Astrocyte of the spinal cord (primary cell): ENCODE results near the gene NUP210.

Experiments used
- DNase-seq: peaks from one replicate; pipeline ENCODE4 v3.0.0; 2011; ENCODE audit warnings: low read depth, low spot score
- H3K4me3 ChIP-seq: 2 replicates; pipeline ENCODE4 v1.5.1; 2011; ENCODE audit warnings: low read depth, mild to moderate bottlenecking, low read length, moderate library complexity
- in situ Hi-C: cut with HindIII; loops from 2 replicates; pipeline ENCODE4 v1.10.0; 2017; ENCODE audit warnings: low sequenced_read_pairs
- TF ChIP-seq, protein P1 (sequence below): IDR thresholded peaks from 2 replicates; pipeline ENCODE4 v1.5.1; 2012; ENCODE audit warnings: low read depth, mild to moderate bottlenecking, low read length, inconsistent platforms

Gene NUP210

DNA sequence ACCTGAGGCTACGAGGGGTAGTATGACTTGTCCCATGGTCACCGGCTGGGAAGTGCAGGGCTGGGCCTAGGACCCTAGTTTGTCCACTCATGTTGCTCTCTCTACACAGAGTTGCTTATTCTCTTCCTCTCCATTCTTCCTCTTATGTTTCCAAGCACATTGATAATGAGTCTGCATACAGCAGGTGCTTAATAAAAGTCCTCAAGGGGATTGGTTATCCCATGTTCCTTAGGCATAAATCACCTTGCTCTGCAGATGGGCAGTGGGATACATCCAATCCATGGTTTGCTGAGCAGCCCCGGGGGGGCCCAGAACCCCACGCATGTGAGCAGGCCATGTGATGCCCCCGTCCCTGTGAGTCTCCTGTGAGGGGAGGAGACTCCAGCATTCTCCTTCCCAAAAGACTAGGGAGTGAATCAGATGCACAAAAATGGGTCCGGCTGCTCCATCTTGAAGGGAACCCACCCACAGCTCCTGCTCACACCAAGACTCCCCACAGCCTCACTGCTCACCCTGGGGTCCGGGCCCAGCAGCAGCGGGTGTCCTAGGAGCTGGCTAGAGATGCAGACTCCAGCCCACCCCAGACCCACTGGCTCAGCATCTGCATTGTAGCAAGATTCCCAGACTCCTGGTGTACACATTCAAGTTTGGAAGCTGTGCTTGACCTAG lies 139.9 kb downstream of the NUP210 start:
- H3K4me3 ChIP-seq, result no peak overlapping the region
- no peak for DNase-seq
- in situ Hi-C loops, result no loop called here
- TF ChIP-seq, protein P1, sequence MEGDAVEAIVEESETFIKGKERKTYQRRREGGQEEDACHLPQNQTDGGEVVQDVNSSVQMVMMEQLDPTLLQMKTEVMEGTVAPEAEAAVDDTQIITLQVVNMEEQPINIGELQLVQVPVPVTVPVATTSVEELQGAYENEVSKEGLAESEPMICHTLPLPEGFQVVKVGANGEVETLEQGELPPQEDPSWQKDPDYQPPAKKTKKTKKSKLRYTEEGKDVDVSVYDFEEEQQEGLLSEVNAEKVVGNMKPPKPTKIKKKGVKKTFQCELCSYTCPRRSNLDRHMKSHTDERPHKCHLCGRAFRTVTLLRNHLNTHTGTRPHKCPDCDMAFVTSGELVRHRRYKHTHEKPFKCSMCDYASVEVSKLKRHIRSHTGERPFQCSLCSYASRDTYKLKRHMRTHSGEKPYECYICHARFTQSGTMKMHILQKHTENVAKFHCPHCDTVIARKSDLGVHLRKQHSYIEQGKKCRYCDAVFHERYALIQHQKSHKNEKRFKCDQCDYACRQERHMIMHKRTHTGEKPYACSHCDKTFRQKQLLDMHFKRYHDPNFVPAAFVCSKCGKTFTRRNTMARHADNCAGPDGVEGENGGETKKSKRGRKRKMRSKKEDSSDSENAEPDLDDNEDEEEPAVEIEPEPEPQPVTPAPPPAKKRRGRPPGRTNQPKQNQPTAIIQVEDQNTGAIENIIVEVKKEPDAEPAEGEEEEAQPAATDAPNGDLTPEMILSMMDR, result no peak

DNA sequence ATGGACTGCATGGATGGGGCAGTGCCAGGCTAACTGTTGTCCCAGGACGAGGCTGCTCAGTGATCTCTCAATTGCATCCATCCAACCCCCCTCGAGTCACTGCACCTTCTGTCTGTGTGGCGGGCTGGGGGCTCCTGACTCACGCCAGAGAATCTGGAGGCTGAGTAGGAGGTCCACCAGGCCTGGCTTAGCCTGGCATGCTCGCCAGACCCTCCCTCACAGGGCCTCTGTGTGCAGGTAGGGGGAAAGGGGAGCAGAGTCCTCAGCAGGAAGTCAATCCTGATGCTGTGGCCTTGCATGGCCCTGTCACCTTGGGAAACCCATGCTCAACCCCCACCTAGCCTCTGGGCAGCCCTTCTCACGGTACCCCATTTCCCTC lies 140.6 kb downstream of the NUP210 start:
- in situ Hi-C loops, result no loop called here
- H3K4me3 ChIP-seq, result no peak overlapping the region
- no peak for DNase-seq
- TF ChIP-seq, protein P1, result no peak

DNA sequence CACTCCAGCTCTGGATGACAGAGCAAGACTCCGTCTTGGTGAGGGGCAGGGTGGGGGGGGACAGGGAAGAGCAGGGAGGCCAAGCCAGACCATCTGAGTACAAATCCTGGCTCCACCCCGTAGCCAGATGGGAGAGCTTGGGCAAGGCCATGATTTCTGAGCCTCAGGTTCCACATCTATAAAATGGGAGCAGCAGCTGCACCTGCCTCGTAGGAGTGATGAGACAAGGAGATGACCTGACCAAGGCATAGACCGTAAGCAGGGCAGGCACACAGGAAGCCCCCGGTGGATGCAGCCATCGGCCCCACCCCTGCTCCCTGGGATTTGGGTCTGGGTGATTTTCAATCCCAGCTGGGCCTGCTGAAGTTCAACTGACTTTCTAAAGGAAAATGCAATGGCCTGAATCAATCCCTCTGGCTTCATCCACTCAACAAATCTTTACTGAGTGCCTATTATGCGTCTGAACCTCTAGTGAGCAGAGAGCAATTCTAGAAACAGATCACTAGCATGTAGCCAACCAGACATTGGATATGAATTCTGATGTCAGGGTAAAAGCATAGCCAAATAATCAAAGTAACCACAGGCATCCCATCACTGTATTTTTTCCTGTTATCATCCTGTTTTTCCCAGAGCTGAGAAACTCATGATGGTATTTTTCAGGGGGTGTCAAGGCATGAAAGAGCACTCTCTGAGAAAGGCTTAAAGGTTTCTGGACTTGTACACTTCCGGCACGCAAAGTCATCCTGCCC lies 141.2 kb downstream of the NUP210 start:
- peak; percentile 22 for DNase-seq
- TF ChIP-seq, protein P1, result no peak
- in situ Hi-C loops, result no loop called here
- no peak overlapping the region for H3K4me3 ChIP-seq

DNA sequence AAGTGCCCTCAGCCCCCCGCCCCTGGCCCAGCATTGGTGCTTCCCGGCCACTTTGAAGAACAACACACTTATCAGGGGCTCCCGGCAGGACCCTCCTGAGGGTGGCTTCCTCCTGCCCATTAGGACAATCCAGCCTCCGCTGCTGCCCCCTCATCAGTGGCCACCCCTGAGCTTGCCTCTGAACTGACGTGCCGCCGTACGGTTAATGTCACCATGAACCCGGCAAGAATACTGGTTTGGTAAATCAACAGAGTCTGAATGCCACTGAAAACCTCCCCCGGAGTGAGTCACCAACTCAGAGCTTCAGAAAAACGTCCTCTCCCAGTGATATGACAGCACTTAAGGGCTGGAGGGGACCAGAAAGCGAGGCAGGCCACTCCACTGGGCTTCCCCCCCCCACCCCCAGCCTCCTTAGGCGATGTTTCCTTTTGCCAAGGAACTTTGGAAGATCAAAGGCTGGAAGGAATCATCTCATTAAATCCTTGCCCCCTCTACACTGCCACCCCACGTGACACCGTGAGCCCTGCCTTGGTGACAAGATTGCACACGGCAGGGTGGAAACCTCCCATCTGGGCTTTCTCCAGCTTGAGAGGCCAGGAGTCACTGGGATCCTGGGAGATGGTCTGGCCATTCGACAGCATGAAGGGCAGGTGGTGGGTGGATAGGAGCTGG lies 142.1 kb downstream of the NUP210 start:
- no peak for DNase-seq
- TF ChIP-seq, protein P1, result no peak
- in situ Hi-C loops, result no loop called here
- H3K4me3 ChIP-seq, result no peak overlapping the region

DNA sequence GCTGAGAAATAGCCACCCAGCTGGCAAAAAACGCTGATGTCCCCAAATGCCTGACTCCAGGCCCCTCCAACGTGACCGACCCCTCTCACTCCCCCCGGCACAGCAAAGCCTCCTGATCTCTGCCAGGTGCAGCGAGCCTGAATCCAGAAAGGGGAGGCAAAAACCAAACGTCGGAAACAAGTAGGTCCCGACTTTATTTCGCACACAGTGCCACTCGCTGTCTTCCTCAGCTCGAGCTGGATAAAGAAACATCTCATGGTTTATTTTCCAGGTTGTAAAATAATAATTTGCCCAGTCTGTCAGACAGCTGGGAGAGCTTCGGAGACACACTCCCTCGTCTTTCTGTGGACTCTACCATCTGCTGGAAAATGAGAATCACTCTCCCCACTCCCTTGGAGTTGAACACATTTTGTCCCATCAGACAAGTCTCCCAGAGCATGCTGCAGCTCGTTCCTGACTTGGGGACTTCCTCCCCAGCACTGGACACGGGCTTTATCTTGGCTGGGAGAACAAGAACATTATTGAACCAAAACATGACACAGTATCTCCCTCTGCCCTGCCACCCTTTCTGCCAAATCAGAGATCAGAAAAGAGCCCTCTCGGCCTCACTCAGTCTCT lies 142.8 kb downstream of the NUP210 start:
- no peak for DNase-seq

More for the DNA sequence above, 142.8 kb downstream of the NUP210 start:
- H3K4me3 ChIP-seq, result no peak overlapping the region
- in situ Hi-C loops, result no loop called here
- TF ChIP-seq, protein P1, result no peak
